Activated naive CD4-positive, alpha-beta T cell treated with anti-CD3 and anti-CD28 coated beads, Interleukin-2, amount 50 U/mL, for 24 hours (primary cell): Measurements from ENCODE around the gene SLC41A2.

Source experiments
- H3K27ac Mint-ChIP-seq: one replicate; pipeline ENCODE4 v1.8.0; 2021; ENCODE audit warnings: mild to moderate bottlenecking, mixed read lengths
- H3K27me3 Mint-ChIP-seq: one replicate; pipeline ENCODE4 v1.8.0; 2021; ENCODE audit warnings: mixed read lengths
- H3K36me3 Mint-ChIP-seq: one replicate; pipeline ENCODE4 v1.8.0; 2021; ENCODE audit warnings: mixed read lengths
- H3K4me1 Mint-ChIP-seq: one replicate; pipeline ENCODE4 v1.8.0; 2021; ENCODE audit warnings: mixed read lengths
- H3K4me3 Mint-ChIP-seq: one replicate; pipeline ENCODE4 v1.8.0; 2021; ENCODE audit warnings: mild to moderate bottlenecking, mixed read lengths
- H3K9me3 Mint-ChIP-seq: one replicate; pipeline ENCODE4 v1.8.0; 2021; ENCODE audit warnings: mixed read lengths

The SLC41A2 gene

DNA sequence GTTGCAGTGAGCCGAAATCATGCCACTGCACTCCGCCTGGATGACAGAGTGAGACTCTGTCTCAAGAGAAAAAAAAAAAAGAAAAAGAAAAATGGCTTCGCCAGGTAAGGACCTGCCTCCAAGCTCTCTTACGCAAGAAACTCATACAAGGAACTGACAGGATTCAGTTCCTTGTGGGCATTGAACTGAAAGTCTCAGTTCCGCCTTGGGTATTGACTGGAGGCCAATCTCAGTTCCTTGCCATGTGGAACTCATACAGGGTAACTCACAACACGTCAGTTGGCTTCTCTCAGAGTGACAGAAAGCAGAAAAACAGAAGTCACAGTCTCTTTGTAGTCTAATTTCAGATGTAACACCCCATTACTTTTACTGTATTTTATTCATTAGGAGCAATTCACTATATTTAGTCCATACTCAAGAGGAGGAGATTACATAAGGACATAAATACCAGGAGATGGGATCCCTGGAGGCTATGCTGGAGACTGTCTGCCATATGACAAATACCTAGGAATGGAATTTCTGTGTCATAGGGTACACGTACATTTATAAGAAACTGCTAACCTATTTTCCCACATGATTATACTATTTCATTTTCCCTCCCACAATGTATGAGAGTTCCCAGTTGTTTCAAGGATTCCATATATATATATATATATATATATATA is 16.7 kb upstream of the SLC41A2 start:
- H3K36me3 Mint-ChIP-seq, result no peaks in the 10 kb centered on the region

DNA sequence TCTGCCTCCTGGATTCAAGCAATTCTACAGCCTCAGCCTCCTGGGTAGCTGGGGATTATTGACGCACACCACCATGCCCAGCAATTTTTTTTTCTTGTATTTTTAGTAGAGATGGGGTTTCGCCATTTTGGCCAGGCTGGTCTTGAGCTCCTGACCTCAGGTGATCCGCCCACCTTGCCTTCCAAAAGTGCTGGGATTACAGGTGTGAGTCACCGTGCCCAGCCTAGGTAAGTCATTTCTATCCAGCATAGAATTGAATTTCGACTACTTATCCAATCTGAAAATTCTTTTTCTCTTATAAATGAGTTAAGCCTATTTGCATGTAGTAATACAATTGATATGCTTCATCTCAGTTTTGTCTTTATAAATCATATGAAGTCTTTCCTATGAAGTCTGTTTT is 15.2 kb upstream of the SLC41A2 start:
- no peaks in the 10 kb centered on the region for H3K9me3 Mint-ChIP-seq
- H3K27ac Mint-ChIP-seq, result no peak overlapping the region
- no peaks in the 10 kb centered on the region for H3K36me3 Mint-ChIP-seq
- no peaks in the 10 kb centered on the region for H3K4me1 Mint-ChIP-seq
- H3K27me3 Mint-ChIP-seq, result no peaks in the 10 kb centered on the region
- no peak overlapping the region for H3K4me3 Mint-ChIP-seq

More for the DNA sequence above, 16.7 kb upstream of the SLC41A2 start:
- Mint-ChIP-seq H3K9me3 (no peaks in the 10 kb centered on the region), H3K27me3 (no peaks in the 10 kb centered on the region), H3K4me3 (no peak overlapping the region), H3K4me1 (no peaks in the 10 kb centered on the region), H3K27ac (no peak overlapping the region)

DNA sequence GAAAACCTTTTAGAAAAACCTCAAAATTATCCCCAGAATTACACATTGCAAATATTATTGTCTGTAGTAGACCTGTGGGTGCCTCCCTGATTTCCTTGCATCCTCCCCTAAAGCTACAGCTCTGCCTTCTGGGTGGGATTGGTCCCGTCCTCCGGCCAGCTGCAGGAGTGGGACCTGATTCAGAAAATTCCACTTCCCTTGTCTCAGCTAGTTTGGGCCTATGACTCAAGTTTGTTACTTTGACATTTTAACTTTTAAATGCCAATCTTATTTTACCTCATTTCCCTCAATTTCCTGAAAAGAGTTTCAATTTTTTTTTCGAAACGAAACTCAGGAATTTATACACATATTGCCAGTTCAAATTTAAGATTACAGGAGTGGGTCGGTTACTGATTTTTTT is 13.2 kb upstream of the SLC41A2 start:
- Mint-ChIP-seq H3K9me3 (no peaks in the 10 kb centered on the region), H3K4me1 (no peaks in the 10 kb centered on the region), H3K27ac (no peak overlapping the region), H3K27me3 (no peaks in the 10 kb centered on the region), H3K36me3 (no peaks in the 10 kb centered on the region), H3K4me3 (no peak overlapping the region)

DNA sequence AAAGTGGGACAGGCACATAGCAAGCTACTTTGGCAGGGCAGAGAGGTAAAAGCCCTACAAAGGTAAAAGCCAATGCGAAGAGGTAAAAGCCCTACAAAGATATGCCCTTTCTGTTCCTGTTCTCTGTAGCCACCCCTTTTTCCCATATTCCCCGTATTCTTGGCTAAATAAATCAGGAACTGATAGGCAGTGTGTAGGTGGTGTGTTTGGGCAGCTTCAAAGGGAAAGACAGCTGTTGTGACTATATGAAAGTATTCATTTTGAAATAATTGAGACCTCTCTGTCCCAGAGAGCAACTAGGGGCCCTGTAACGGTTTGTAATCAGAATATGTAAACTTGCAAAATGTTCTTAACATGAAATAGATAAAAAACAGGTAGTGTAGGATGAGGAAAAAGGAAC is 11.3 kb upstream of the SLC41A2 start:
- Mint-ChIP-seq H3K27ac (no peak overlapping the region), H3K9me3 (no peaks in the 10 kb centered on the region), H3K4me1 (no peaks in the 10 kb centered on the region), H3K27me3 (no peaks in the 10 kb centered on the region), H3K36me3 (no peaks in the 10 kb centered on the region), H3K4me3 (no peak overlapping the region)

DNA sequence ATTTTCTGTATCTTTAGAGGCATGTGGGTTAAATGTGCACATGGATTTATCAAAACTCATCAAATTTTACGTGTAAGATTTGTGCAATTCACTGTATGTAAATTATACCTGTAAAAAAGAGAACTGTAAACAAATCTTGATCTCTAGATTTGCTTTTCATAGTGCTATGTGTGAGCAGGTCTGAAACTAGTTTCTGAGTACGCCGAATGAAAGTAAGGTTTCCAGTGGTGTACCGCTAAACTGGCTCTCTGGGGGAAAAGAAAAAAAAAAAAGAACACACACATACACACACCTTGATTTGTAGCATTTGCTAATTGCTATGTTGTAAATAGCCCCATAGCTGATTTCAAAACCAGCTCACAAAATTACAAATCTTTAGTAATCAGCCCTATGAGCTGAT is 8.6 kb upstream of the SLC41A2 start:
- H3K4me3 Mint-ChIP-seq, result no peak overlapping the region
- no peaks in the 10 kb centered on the region for H3K9me3 Mint-ChIP-seq
- no peaks in the 10 kb centered on the region for H3K27me3 Mint-ChIP-seq
- H3K36me3 Mint-ChIP-seq, result no peaks in the 10 kb centered on the region
- H3K4me1 Mint-ChIP-seq, result no peaks in the 10 kb centered on the region
- no peak overlapping the region for H3K27ac Mint-ChIP-seq

DNA sequence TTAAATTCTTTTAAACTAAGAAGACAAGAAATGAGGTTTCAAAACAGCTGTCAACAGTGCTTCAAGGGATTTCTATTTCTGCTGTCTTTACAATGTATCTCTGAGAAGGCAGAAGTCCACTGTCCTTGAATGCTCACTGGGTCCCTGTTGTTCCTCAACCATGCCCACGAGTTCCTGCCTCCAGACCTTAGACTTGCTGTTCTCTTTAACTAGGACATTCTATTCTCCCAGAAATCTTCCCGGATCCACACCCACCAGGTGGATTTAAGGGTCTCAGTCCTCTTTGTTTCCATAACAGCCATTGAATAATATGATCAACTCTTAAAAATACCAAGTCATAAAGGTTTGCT is 6.7 kb upstream of the SLC41A2 start:
- H3K9me3 Mint-ChIP-seq, result no peaks in the 10 kb centered on the region
- H3K4me1 Mint-ChIP-seq, result peaks cover 3% of the 10 kb centered on the region
- no peak overlapping the region for H3K4me3 Mint-ChIP-seq
- no peaks in the 10 kb centered on the region for H3K36me3 Mint-ChIP-seq
- no peak overlapping the region for H3K27ac Mint-ChIP-seq
- peaks cover 2% of the 10 kb centered on the region for H3K27me3 Mint-ChIP-seq

DNA sequence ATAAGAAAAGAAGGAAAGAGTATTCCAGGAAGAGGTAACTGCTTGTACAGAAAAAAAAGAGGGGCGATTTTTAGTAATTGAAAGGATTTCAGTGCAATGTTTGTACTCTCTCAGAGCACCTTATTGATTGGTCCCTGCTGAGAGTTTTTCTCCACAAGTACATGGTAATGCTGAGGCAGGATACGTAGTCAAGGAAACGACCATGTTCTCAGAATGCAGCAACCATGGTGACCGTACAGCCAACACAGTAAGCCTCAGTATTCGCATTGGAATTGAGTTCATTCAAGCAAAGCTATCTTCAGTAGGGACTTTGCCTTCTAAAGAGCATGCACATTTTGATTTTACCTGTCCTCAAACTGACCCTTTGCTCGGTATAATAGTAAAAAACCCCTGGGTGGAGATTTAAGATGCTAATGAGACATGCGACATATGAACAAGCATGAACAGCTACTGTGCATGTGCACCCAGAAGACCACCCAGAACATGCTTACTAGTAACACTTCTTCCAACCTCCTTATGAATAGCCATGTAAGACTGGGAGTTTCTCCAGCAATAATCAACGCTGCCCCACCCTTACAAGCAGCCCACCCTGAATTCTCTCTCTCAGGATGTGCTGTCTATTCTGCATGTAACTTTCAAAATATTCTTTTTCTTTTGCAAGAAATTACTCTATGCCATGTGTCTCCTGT is 6.2 kb upstream of the SLC41A2 start:
- Mint-ChIP-seq H3K4me1 (peaks cover 9% of the 10 kb centered on the region), H3K27ac (no peak overlapping the region), H3K27me3 (peaks cover 2% of the 10 kb centered on the region), H3K4me3 (no peak overlapping the region), H3K9me3 (no peaks in the 10 kb centered on the region), H3K36me3 (no peaks in the 10 kb centered on the region)

DNA sequence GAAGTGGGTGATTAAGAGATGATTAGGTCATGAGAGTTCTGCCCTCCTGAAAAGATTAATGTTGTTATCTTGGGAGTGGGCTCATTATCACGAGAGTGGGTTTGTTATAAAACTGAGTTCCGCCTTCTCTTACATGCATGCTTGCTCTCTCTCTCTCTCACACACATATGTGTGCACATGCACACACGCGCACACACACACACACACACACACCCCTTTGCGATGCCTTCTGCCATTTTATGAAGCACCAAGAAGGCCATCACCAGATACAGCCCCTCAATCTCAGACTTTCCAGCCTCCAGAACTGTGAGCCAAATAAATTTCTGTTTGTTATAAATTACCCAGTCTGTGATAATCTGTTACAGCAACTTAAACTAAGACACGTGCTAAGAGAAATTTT is 5.7 kb upstream of the SLC41A2 start:
- Mint-ChIP-seq H3K4me3 (no peak overlapping the region), H3K36me3 (no peaks in the 10 kb centered on the region), H3K9me3 (no peaks in the 10 kb centered on the region), H3K27ac (no peak overlapping the region), H3K27me3 (peaks cover 2% of the 10 kb centered on the region), H3K4me1 (peaks cover 14% of the 10 kb centered on the region)

DNA sequence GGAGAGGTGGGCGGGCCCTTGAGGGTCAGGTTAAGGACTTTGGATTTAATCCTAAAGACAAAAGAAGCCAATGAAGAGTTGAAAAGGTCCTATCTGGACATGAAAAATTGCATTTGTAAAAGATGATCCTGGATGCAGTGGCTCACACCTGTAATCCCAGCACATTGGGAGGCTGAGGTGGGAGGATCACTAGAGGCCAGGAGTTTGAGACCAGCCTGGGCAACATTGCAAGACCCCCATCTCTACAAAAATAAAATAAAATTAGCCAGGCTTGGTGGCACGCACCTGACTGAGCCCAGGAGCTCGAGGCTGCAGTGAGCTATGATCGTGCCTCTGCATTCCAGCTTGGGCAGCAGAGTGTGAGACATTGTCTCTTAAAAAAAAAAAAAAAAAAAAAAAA is 2.4 kb upstream of the SLC41A2 start:
- Mint-ChIP-seq H3K4me3 (no peak overlapping the region), H3K36me3 (no peaks in the 10 kb centered on the region), H3K4me1 (peaks cover 23% of the 10 kb centered on the region), H3K27me3 (peaks cover 2% of the 10 kb centered on the region), H3K9me3 (no peaks in the 10 kb centered on the region), H3K27ac (no peak overlapping the region)

DNA sequence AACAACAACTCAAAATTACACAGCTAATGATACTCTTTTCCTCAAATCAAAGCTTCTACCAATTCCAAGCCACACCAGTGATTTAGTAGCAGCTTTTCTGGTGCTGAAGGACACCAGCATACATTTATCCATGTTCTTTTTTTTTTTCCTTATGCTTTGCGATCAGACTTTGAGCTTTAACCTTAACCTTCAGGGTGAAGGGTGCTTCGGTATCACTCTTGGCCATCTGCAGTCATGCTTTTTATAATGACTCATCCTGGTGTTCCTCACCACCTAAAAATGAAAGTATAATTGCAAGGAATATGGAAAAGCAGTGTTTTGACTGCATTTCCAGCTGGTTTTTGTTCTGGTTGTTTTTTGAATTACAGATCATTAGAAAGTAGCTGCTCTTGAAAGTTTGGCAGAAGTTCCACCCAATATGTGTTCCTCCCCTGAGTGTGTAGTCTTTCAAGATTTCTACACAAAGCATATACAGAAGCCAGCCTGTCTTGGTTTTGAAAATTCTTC is 1.3 kb upstream of the SLC41A2 start:
- Mint-ChIP-seq H3K27me3 (peaks cover 2% of the 10 kb centered on the region), H3K4me1 (peaks cover 23% of the 10 kb centered on the region), H3K36me3 (no peaks in the 10 kb centered on the region), H3K4me3 (peak overlapping the region; percentile 93), H3K27ac (peak overlapping the region; percentile 55), H3K9me3 (no peaks in the 10 kb centered on the region)

DNA sequence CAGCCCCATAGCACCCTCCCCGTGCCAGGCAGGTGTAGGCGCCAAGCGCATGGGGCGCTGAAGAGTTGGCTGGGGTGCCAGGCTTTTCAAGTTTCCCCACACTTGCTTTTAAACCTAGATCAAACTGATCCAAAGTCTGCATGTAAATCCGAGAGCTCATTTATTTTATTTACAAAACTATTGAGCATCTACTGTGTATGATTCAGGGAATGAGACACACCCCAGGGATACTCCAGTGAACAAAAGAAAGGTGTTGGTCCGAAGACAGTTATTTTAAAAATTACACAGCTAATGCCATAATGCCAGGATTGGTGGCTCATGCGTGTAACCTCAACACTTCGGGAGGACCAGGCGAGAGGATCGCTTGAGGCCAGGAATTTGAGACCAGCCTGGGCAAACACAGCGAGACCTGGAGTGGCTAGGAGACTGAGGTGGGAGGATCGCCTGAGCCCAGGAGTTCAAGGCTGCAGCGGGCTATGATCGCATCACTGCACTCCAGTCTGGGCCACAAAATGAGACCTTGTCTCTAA is 780 bp upstream of the SLC41A2 start:
- peaks cover 2% of the 10 kb centered on the region for H3K27me3 Mint-ChIP-seq
- H3K4me3 Mint-ChIP-seq, result peak overlapping the region; percentile 93
- no peaks in the 10 kb centered on the region for H3K36me3 Mint-ChIP-seq
- peaks cover 23% of the 10 kb centered on the region for H3K4me1 Mint-ChIP-seq
- peak overlapping the region; percentile 95 for H3K27ac Mint-ChIP-seq
- H3K9me3 Mint-ChIP-seq, result no peaks in the 10 kb centered on the region

DNA sequence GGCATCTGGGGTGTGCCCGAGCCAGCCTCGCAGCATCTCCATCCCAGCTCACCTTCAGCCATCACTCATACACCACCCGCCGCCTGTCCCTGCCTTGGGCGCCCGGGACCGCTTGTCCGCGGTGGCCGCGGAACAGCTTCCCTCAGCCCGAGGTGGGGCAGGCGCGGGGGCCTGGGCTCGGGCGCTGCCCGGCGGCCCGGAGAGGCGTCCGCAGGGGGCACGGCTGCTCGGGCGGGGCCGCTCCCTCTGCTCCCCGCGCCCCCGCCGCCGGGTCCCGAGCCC is 430 bp downstream of the SLC41A2 start:
- H3K36me3 Mint-ChIP-seq, result no peaks in the 10 kb centered on the region
- H3K4me1 Mint-ChIP-seq, result peaks cover 23% of the 10 kb centered on the region
- H3K27ac Mint-ChIP-seq, result peak overlapping the region; percentile 42
- peaks cover 2% of the 10 kb centered on the region for H3K27me3 Mint-ChIP-seq
- H3K9me3 Mint-ChIP-seq, result no peaks in the 10 kb centered on the region
- H3K4me3 Mint-ChIP-seq, result peak overlapping the region; percentile 87

DNA sequence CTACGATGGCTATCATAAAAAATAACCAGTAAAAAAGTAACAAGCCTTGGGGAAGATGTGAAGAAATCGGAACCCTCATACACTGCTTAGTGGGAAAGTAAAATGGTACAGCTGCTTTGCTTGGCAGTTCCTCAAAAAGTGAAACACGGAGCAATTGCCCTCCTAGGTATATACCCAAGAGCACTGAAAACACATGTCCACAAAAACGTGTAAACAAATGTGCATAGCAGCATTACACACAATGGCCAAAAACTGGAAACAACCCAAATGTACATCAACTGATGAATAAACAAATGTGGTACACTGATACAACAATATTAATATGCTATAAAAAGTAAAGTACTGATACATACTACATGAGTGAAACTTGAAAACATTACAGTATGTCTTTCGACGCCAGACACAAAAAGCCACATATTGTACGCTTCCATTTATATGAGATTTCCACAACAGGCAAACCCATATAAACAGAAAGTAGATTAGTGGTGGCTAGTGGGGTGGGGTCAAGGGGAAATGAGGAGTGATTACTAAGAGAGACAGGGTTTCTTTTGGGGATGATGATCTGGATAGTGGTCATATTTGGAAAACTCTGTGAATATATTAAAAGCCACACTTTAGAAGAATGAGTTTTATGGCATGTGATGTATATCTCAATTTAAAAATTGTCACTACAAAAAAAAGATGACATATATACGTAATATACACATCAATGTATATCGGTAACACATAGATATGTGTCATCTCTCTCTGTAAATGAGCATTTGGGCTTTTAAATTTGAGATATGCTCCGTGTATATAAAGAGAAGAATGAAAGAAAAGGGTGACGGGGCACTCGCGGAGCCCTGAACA is 996 bp downstream of the SLC41A2 start:
- peaks cover 23% of the 10 kb centered on the region for H3K4me1 Mint-ChIP-seq
- no peaks in the 10 kb centered on the region for H3K36me3 Mint-ChIP-seq
- H3K27ac Mint-ChIP-seq, result peak overlapping the region; percentile 42
- H3K27me3 Mint-ChIP-seq, result peaks cover 2% of the 10 kb centered on the region
- peak overlapping the region; percentile 87 for H3K4me3 Mint-ChIP-seq
- H3K9me3 Mint-ChIP-seq, result no peaks in the 10 kb centered on the region

DNA sequence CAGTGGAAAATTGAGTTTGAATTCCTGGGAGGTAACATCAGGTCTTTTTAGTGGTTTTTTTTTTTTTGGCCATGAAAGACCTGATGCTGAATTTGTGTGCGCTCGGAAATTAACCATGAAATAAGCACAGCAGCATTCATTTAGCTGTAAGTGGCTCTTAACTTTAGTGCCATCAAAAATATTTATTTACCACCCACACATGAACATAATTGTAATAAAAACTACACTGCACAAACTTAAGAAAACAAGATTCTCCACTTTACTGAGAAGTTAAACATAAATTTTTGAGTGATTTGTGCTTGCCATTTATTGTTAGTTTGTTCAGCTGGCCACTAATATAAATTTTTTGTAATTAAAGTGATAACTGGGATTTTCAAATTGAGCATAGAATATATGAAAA is 2.4 kb downstream of the SLC41A2 start:
- Mint-ChIP-seq H3K4me1 (peaks cover 23% of the 10 kb centered on the region), H3K4me3 (no peak overlapping the region), H3K36me3 (no peaks in the 10 kb centered on the region), H3K27me3 (peaks cover under 1% of the 10 kb centered on the region), H3K27ac (no peak overlapping the region), H3K9me3 (no peaks in the 10 kb centered on the region)

DNA sequence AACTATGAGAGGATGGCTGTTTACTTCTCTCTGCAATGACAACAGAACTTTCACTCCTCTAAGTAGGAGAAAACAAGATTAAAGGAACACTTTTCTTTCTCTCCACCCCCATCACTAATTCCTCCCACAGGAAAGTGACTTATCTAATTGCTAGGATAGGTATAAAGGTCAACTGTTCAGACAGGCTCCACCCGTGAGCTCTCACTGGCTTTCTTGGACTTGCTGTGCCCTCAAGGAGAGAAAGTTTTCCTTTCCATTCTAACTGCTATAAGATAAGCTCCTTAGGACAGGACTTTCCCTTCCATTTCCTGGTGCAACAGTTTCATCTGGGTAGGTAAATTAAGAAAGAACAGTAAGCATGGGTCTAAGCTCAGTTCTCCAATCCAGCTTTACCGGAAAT is 4.8 kb downstream of the SLC41A2 start:
- H3K4me3 Mint-ChIP-seq, result no peak overlapping the region
- no peaks in the 10 kb centered on the region for H3K36me3 Mint-ChIP-seq
- H3K4me1 Mint-ChIP-seq, result peaks cover 5% of the 10 kb centered on the region
- no peak overlapping the region for H3K27ac Mint-ChIP-seq
- no peaks in the 10 kb centered on the region for H3K9me3 Mint-ChIP-seq
- no peaks in the 10 kb centered on the region for H3K27me3 Mint-ChIP-seq

DNA sequence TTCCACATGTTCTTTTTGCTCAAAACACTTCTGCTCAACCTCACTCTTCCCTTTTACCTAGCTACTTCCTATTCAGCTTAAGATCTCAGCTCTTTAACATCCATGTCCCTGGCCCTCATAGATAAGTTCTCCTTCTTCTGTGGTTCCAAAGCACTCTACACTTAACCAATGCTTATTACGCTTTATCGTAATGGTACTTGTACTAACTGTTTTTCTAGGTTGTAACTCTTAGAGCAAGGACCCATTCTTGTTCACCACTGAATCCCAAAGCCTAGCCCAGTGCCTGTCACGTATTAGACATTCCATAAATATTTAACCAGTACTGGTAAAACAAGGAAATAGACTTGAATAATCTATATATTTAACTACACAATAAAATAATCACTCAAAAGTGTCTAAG is 5.3 kb downstream of the SLC41A2 start:
- Mint-ChIP-seq H3K27me3 (no peaks in the 10 kb centered on the region), H3K27ac (no peak overlapping the region), H3K36me3 (no peaks in the 10 kb centered on the region), H3K4me1 (peaks cover 5% of the 10 kb centered on the region), H3K4me3 (no peak overlapping the region), H3K9me3 (no peaks in the 10 kb centered on the region)
